K562 (cell line): ENCODE results near the gene THAP6. TPM values are rescaled to one million over a fixed set of nuclear protein-coding genes. Genes with fewer than 3 reads are reported as not detected.

Experiments used
- ATAC-seq: fragments of 200-7000 bp; cut with Tn5 transposase; 3 replicates; pipeline ENCODE4 v1.9.1; 2020; ENCODE audit warnings: moderate library complexity
- BruUV-seq: library from RNA; stranded (reverse); fragments of 400-500 nt; replicated peaks from 2 replicates; lab custom pipeline; 2021; lab: Mats Ljungman, UMichigan
- CTCF ChIA-PET: fragments of 300-600 bp; formaldehyde crosslinking; extraction: SDS; loops from one replicate; lab custom pipeline; 2021; ENCODE audit warnings: low intra/inter-chr PET ratio; lab: Yijun Ruan, JAX
- POLR2A ChIA-PET: fragments of 300-600, 350-650 bp; sonication (Branson Sonifier 250); formaldehyde crosslinking; extraction: SDS; loops from one replicate; lab custom pipeline; 2021; ENCODE audit warnings: antibody characterized with exemption, inconsistent platforms; lab: Yijun Ruan, JAX
- DNase-seq, 4 experiments: peaks; one replicate each; pipeline versions ENCODE4 v3.0.0 to v3.0.0-alpha.2; 2011 to 2018; ENCODE audit warnings: low spot score in 3 of 4, mixed read lengths in 3 of 4; ENCODE audit errors: extremely low read depth in 1 of 4
- FAIRE-seq: peaks from 2 replicates; lab custom pipeline; 2011; peaks lifted over from hg19 to GRCh38; lab: Jason Lieb, UNC
- H2AFZ ChIP-seq: 2 replicates; pipeline ENCODE4 v1.6.0; 2011; ENCODE audit warnings: low read depth, low read length, control low read depth, inconsistent platforms
- H3K27ac ChIP-seq: fragments of 200-600 bp; 3 replicates; pipeline ENCODE4 v1.8.0; 2011; ENCODE audit warnings: low read depth, mild to moderate bottlenecking, control low read depth, inconsistent platforms, low read length, moderate library complexity, mixed read lengths; ENCODE audit errors: extremely low read depth
- H3K27me3 ChIP-seq, 2 experiments: fragments of 300-600 bp in 1 of 2; 2 replicates in 1 of 2; 3 replicates in 1 of 2; pipeline versions ENCODE4 v1.6.0 to v1.8.0; 2011; ENCODE audit warnings: inconsistent platforms in 2 of 2, low read length in 2 of 2, mild to moderate bottlenecking in 1 of 2, mixed read lengths in 1 of 2, moderate library complexity in 1 of 2; ENCODE audit not compliant: control insufficient read depth in 2 of 2, insufficient read depth in 2 of 2
- H3K36me3 ChIP-seq: fragments of 300-600 bp; 3 replicates; pipeline ENCODE4 v1.8.0; 2011; ENCODE audit warnings: mild to moderate bottlenecking, low read length, inconsistent platforms; ENCODE audit not compliant: control insufficient read depth, insufficient read depth
- H3K4me1 ChIP-seq, 2 experiments: fragments of 200-600 bp in 1 of 2; replicated peaks in 1 of 2; 2 replicates in 1 of 2; 3 replicates in 1 of 2; pipeline versions ENCODE4 v1.5.1 to v1.8.0; 2011; ENCODE audit warnings: inconsistent platforms in 2 of 2, low read length in 2 of 2, mild to moderate bottlenecking in 1 of 2, mixed read lengths in 1 of 2, moderate library complexity in 1 of 2; ENCODE audit not compliant: control insufficient read depth in 2 of 2, insufficient read depth in 2 of 2
- H3K4me2 ChIP-seq: 2 replicates; pipeline ENCODE4 v1.6.1; 2011; ENCODE audit warnings: low read length, control low read depth, inconsistent platforms, mixed read lengths; ENCODE audit not compliant: insufficient read depth
- H3K4me3 ChIP-seq: fragments of 200-600 bp; sonication (generic), shearing (Covaris generic); 2 replicates; pipeline ENCODE4 v1.5.1; 2016; ENCODE audit warnings: control low read depth, inconsistent platforms
- H3K79me2 ChIP-seq: fragments of 200-600 bp; 3 replicates; pipeline ENCODE4 v1.8.0; 2011; ENCODE audit warnings: low read length, inconsistent platforms; ENCODE audit not compliant: control insufficient read depth, insufficient read depth
- H3K9ac ChIP-seq, 2 experiments: 2 replicates each; pipeline versions ENCODE4 v1.6.0 to v1.6.1; 2011; ENCODE audit warnings: low read depth in 2 of 2, low read length in 2 of 2, control low read depth in 1 of 2, inconsistent platforms in 1 of 2, mild to moderate bottlenecking in 1 of 2, mixed read lengths in 1 of 2; ENCODE audit not compliant: insufficient read depth in 1 of 2
- H3K9me1 ChIP-seq: one replicate; pipeline ENCODE4 v1.6.0; 2011; ENCODE audit warnings: inconsistent platforms, mild to moderate bottlenecking, low read length, moderate library complexity; ENCODE audit not compliant: control insufficient read depth, insufficient read depth
- H3K9me3 ChIP-seq: replicated peaks from 2 replicates; pipeline ENCODE4 v1.5.1; 2011; ENCODE audit warnings: low read depth, low read length, inconsistent platforms; ENCODE audit not compliant: control insufficient read depth, insufficient read depth
- H4K20me1 ChIP-seq: replicated peaks from 2 replicates; pipeline ENCODE4 v1.6.1; 2011; ENCODE audit warnings: low read length, inconsistent platforms, mixed read lengths; ENCODE audit not compliant: control insufficient read depth, insufficient read depth
- ADNP ChIP-seq: fragments of 200-800 bp; sonication (Bioruptor generic); IDR thresholded peaks from 2 replicates; pipeline ENCODE4 v1.6.1; 2016; ENCODE audit warnings: missing genetic modification characterization, missing compliant biosample characterization
- CAMTA2 ChIP-seq: fragments of 250-450 bp; sonication (Bioruptor Pico); conservative IDR thresholded peaks from 2 replicates; pipeline ENCODE4 v1.5.1; 2022
- E2F6 ChIP-seq, 2 experiments: IDR thresholded peaks; 2 replicates each; pipeline ENCODE4 v1.6.1; 2011; ENCODE audit warnings: borderline replicate concordance in 1 of 2, control low read depth in 1 of 2, low read depth in 1 of 2, low read length in 1 of 2, mild to moderate bottlenecking in 1 of 2, mixed read lengths in 1 of 2, moderate library complexity in 1 of 2; ENCODE audit not compliant: insufficient read depth in 1 of 2, insufficient read length in 1 of 2, poor library complexity in 1 of 2, severe bottlenecking in 1 of 2; ENCODE audit errors: extremely low read depth in 1 of 2
- GTF2A2 ChIP-seq: IDR thresholded peaks from 2 replicates; pipeline ENCODE4 v1.6.1; 2016; ENCODE audit warnings: mild to moderate bottlenecking, missing genetic modification characterization, missing compliant biosample characterization
- MGA ChIP-seq: fragments of 450-650 bp; IDR thresholded peaks from 2 replicates; pipeline ENCODE4 v1.6.1; 2016; ENCODE audit warnings: mild to moderate bottlenecking, moderate library complexity
- ZBTB1 ChIP-seq: sonication (generic); formaldehyde crosslinking; IDR thresholded peaks from 2 replicates; pipeline ENCODE4 v1.8.1; 2023; ENCODE audit warnings: missing genetic modification reagents, low read depth, mild to moderate bottlenecking, borderline replicate concordance
- ZEB2 ChIP-seq: fragments of 450-650 bp; IDR thresholded peaks from 2 replicates; pipeline ENCODE4 v1.6.1; 2016
- ZNF780A ChIP-seq: fragments of 250-450 bp; sonication (Bioruptor Pico); IDR thresholded peaks from 2 replicates; pipeline ENCODE4 v1.5.0; 2021; ENCODE audit warnings: mild to moderate bottlenecking
- WGBS: fragments of 100-300 bp; shearing (Covaris generic); methylation state at CpG from one replicate; pipeline ENCODE4 v1.1.6; 2016; ENCODE audit warnings: low coverage, mixed read lengths; ENCODE audit not compliant: insufficient coverage; ENCODE audit errors: missing lambda C conversion rate; 5-methylcytosine and 5-hydroxymethylcytosine counted together
- in situ Hi-C: fragments of 300-500 bp; cut with MboI; formaldehyde crosslinking; loops from 4 replicates; pipeline ENCODE4 v1.15.0; 2018; ENCODE audit warnings: inconsistent platforms, mixed read lengths
- intact Hi-C: fragments of 100-400 bp; cut with micrococcal nuclease; formaldehyde crosslinking; loops from 2 replicates; pipeline ENCODE4 v1.14.2; 2022
- polyA plus RNA-seq, 8 experiments: library from polyadenylated mRNA; depleted of rRNA in 4 of 8; stranded (reverse) in 5 of 8; unstranded in 3 of 8; fragments of >200 nt; fragmentation: Nextera tagmentation in 2 of 8; fragmentation: Illumina TruSeq in 1 of 8; extraction: Ambion mirVana in 2 of 8; extraction: Trizol in 1 of 8; gene quantifications; 2 replicates each; pipeline versions ENCODE4 v1.2.1 to v1.2.3, GENCODE V29; 2011 to 2014; ENCODE audit warnings: inconsistent platforms in 1 of 8, missing spikeins in 1 of 8
- total RNA-seq, 7 experiments: library from RNA; depleted of rRNA in 6 of 7; stranded (reverse); fragments of >200 nt in 6 of 7; fragmentation: Illumina TruSeq in 2 of 7; extraction: Trizol in 2 of 7; gene quantifications; 2 replicates each; pipeline versions ENCODE4 v1.2.1 to v1.2.3, GENCODE V29; 2011 to 2021; ENCODE audit warnings: low replicate concordance in 1 of 7

THAP6 gene
- total and polyA plus RNA-seq, 9 of the 15 experiments (the other 6 are each of a cell fraction or from before 2014, with no cell fraction given) = 8.9 to 30.4 (median 17.3) TPM

- Histone ChIP-seq H3K9me3 (peaks cover 6% of the 10 kb centered on the region; the same call in 1 of the 2 replicates), H3K4me1 (peaks cover 0 to 18% of the 10 kb centered on the region in 2 experiments; a peak in 4 of 5 replicates), H3K27ac (peak overlapping the region; percentile 95), H3K79me2 (peaks cover 72% of the 10 kb centered on the region), H3K27me3 (no peaks in the 10 kb centered on the region), H3K9me1 (no peaks in the 10 kb centered on the region), H3K4me3 (peak overlapping the region; percentile 56), H4K20me1 (peaks cover 10% of the 10 kb centered on the region; the same call in 1 of the 2 replicates), H3K9ac (peak overlapping the region; percentile 96 to 97), H3K36me3 (peaks cover 36% of the 10 kb centered on the region), H2AFZ (peak overlapping the region; percentile 97), H3K4me2 (peak overlapping the region; percentile 92)
- WGBS = under 1% methylated on average over 12 of the region's 12 CpGs
- CTCF ChIA-PET = no interaction called here
- in situ Hi-C loops = no loop called here
- DNase-seq (no peak), FAIRE-seq (peak; percentile 19), ATAC-seq (no peak)
- BruUV-seq = TSS peak; percentile 51
- intact Hi-C loops = loop anchor here (2.0 to 5.0 kb wide), 2 partner anchors 159 to 209 kb away; partner anchors contain the start of genes G3BP2 and USO1
- POLR2A ChIA-PET = interaction anchor here (0.6 to 2.2 kb wide), 7 partner anchors 13 to 283 kb away, joined by 3 to 6 read pairs (median 5); partner anchors contain the start of gene ODAPH
- TF ChIP-seq ZNF780A (CRISPR knock-in tag) = no peak
- TF ChIP-seq ZEB2 = 0 out of 2 replicates have a peak, but pooled peaks have one; percentile 10
- peak; percentile 89 for TF ChIP-seq MGA
- TF ChIP-seq ADNP (tag) = 0 out of 2 replicates have a peak, but pooled peaks have one; percentile 15
- no peak for TF ChIP-seq CAMTA2 (CRISPR knock-in tag)
- TF ChIP-seq ZBTB1 (CRISPR knock-in tag) = 0 out of 2 replicates have a peak, but pooled peaks have one; percentile 30
- TF ChIP-seq GTF2A2 (tag) = 0 out of 2 replicates have a peak, but pooled peaks have one; percentile 35
- TF ChIP-seq E2F6 (IDR thresholded peaks at IDR 0.05; ENCODE audit: borderline replicate concordance in 1 of 2, extremely low read depth in 1 of 2, insufficient read depth in 1 of 2, insufficient read length in 1 of 2, low read depth in 1 of 2, low read length in 1 of 2, poor library complexity in 1 of 2, severe bottlenecking in 1 of 2) = peak in 1 of 2 experiments; percentile 35
Measured at GRCh38 chr4:75513526-75514130, 645 bp upstream of the THAP6 start.
